HEK293 (cell line): ENCODE results near the gene PLPPR2.

Experiments
- RBAK ChIP-seq: fragments of 450-650 bp; formaldehyde crosslinking; IDR thresholded peaks from 2 replicates; pipeline ENCODE4 v1.5.1; 2016; ENCODE audit warnings: missing biosample characterization, missing genetic modification characterization
- ZNF202 ChIP-seq: fragments of 450-650 bp; formaldehyde crosslinking; IDR thresholded peaks from 2 replicates; pipeline ENCODE4 v1.5.1; 2016; ENCODE audit warnings: missing biosample characterization, missing genetic modification characterization, borderline replicate concordance
- TF ChIP-seq, protein P1 (sequence below): fragments of 450-650 bp; formaldehyde crosslinking; IDR thresholded peaks from 2 replicates; pipeline ENCODE4 v1.5.1; 2016; ENCODE audit warnings: missing biosample characterization, missing genetic modification characterization

DNA sequence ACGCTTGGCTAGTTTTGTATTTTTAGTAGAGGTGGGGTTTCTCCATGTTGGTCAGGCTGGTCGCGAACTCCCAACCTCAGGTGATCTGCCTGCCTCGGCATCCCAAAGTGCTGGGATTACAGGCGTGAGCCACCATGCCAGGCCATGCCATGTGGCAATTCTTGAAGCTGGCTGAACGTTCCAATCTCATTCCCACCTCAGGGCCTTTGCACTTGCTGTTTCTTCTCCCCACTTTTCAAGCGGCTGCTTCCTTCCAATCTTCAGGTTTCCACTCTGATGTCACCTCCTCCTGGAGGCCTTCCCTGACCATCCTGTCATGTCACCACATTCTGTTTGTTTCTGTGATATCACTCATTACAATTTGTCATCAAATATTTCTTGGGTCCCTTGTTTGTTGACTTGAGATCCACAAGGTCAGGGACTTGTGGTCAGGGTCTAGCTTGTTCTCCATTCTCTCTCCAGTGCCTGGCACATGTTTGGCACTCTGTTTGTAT, 24.7 kb downstream of the PLPPR2 start:
- TF ChIP-seq, protein P1, sequence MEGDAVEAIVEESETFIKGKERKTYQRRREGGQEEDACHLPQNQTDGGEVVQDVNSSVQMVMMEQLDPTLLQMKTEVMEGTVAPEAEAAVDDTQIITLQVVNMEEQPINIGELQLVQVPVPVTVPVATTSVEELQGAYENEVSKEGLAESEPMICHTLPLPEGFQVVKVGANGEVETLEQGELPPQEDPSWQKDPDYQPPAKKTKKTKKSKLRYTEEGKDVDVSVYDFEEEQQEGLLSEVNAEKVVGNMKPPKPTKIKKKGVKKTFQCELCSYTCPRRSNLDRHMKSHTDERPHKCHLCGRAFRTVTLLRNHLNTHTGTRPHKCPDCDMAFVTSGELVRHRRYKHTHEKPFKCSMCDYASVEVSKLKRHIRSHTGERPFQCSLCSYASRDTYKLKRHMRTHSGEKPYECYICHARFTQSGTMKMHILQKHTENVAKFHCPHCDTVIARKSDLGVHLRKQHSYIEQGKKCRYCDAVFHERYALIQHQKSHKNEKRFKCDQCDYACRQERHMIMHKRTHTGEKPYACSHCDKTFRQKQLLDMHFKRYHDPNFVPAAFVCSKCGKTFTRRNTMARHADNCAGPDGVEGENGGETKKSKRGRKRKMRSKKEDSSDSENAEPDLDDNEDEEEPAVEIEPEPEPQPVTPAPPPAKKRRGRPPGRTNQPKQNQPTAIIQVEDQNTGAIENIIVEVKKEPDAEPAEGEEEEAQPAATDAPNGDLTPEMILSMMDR (tag by site-specific recombination), result no peak
- TF ChIP-seq RBAK (tag by site-specific recombination) (no peak), ZNF202 (tag by site-specific recombination) (no peak)
